Right ventricle myocardium superior (tissue), 1 donor: ENCODE results near the gene C1orf174. TPM values are rescaled to one million over a fixed set of nuclear protein-coding genes. Genes with fewer than 3 reads are reported as not detected.
"Not testable (repeated sequence)": the region's sequence is repeated elsewhere in the genome, so short reads cannot be mapped to it uniquely, and the experiment has no call there.

Experiments
- ATAC-seq: fragments of 200-7000 bp; cut with Tn5 transposase; one replicate; pipeline ENCODE4 v1.9.1; 2020; ENCODE audit warnings: mild to moderate bottlenecking; ENCODE audit not compliant: poor library complexity
- DNase-seq: peaks from one replicate; pipeline ENCODE4 v3.0.0-alpha.2; 2020
- intact Hi-C: fragments of 100-400 bp; cut with DNase I; formaldehyde crosslinking; loops from one replicate; pipeline ENCODE4 v1.11.2; 2022
- total RNA-seq: library from RNA; stranded (reverse); fragmentation: NEBNext Ultra II Directional; extraction: Animal tissue kit (Norgen Biotek cat#: 25700); gene quantifications from one replicate; pipeline ENCODE4 v1.2.1, GENCODE V29; 2021
- donor health status: DM: no; HTN: yes; CAD: no; lungs with severe emphysema.

C1orf174 gene
- total RNA-seq, 1 donor from 2014 or later = 12.6 TPM

GRCh38 chr1:3929126-3929525, 29.1 kb upstream of the C1orf174 start:
- no peak for DNase-seq
- ATAC-seq = no peak
- intact Hi-C loops = no loop called here

GRCh38 chr1:3928586-3928985, 28.5 kb upstream of the C1orf174 start:
- intact Hi-C loops = no loop called here
- DNase-seq (no peak), ATAC-seq (no peak)

- DNase-seq (no peak), ATAC-seq (no peak)
- intact Hi-C loops = no loop called here
Measured at GRCh38 chr1:3926956-3927355, 26.9 kb upstream of the C1orf174 start.

GRCh38 chr1:3925762-3926161, 25.7 kb upstream of the C1orf174 start:
- intact Hi-C loops = no loop called here
- no peak for ATAC-seq
- DNase-seq = no peak

- ATAC-seq = no peak
Measured at GRCh38 chr1:3925256-3925655, 25.2 kb upstream of the C1orf174 start.

GRCh38 chr1:3924825-3925220, 24.8 kb upstream of the C1orf174 start:
- intact Hi-C loops = no loop called here
- ATAC-seq (no peak), DNase-seq (peak; percentile 25)

More at GRCh38 chr1:3925256-3925655, 25.2 kb upstream of the C1orf174 start:
- DNase-seq = no peak
- intact Hi-C loops = no loop called here

GRCh38 chr1:3924186-3924824, 24.2 kb upstream of the C1orf174 start:
- DNase-seq = peak; percentile 25
- intact Hi-C loops = no loop called here
- ATAC-seq = no peak

GRCh38 chr1:3923378-3924185, 23.5 kb upstream of the C1orf174 start:
- intact Hi-C loops = no loop called here
- no peak for ATAC-seq
- DNase-seq = peak; percentile 21

- no peak for ATAC-seq
- intact Hi-C loops = no loop called here
- DNase-seq = peak; percentile 20
Measured at GRCh38 chr1:3922851-3923250, 22.8 kb upstream of the C1orf174 start.

- intact Hi-C loops = no loop called here
- ATAC-seq (no peak), DNase-seq (no peak)
Measured at GRCh38 chr1:3922201-3922725, 22.2 kb upstream of the C1orf174 start.

GRCh38 chr1:3921765-3922164, 21.7 kb upstream of the C1orf174 start:
- intact Hi-C loops = no loop called here
- ATAC-seq (no peak), DNase-seq (peak; percentile 0)

GRCh38 chr1:3919706-3920105, 19.6 kb upstream of the C1orf174 start:
- DNase-seq (peak; percentile 4), ATAC-seq (no peak)
- intact Hi-C loops = loop anchor here (10.0 kb wide), 2 partner anchors 905 to 1825 kb away; no protein-coding TSS in a partner anchor

- peak; percentile 19 for DNase-seq
- no peak for ATAC-seq
Measured at GRCh38 chr1:3918966-3919611, 19.0 kb upstream of the C1orf174 start.

GRCh38 chr1:3918359-3918758, 18.3 kb upstream of the C1orf174 start:
- ATAC-seq, DNase-seq: not testable (repeated sequence)
- intact Hi-C loops = loop anchor here (10.0 kb wide), 2 partner anchors 906 to 1826 kb away; no protein-coding TSS in a partner anchor

More at GRCh38 chr1:3918966-3919611, 19.0 kb upstream of the C1orf174 start:
- intact Hi-C loops = loop anchor here (10.0 kb wide), 2 partner anchors 906 to 1826 kb away; no protein-coding TSS in a partner anchor

- ATAC-seq = no peak
- intact Hi-C loops = loop anchor here (10.0 kb wide), 2 partner anchors 907 to 1827 kb away; no protein-coding TSS in a partner anchor
- peak; percentile 13 for DNase-seq
Measured at GRCh38 chr1:3917761-3918160, 17.7 kb upstream of the C1orf174 start.

GRCh38 chr1:3915551-3916121, 15.6 kb upstream of the C1orf174 start:
- no peak for DNase-seq
- intact Hi-C loops = loop anchor here (10.0 kb wide), 2 partner anchors 909 to 1829 kb away; no protein-coding TSS in a partner anchor

GRCh38 chr1:3914911-3915310, 14.8 kb upstream of the C1orf174 start:
- DNase-seq (no peak), ATAC-seq (no peak)
- intact Hi-C loops = loop anchor here (10.0 kb wide), 2 partner anchors 910 to 1830 kb away; no protein-coding TSS in a partner anchor

More at GRCh38 chr1:3915551-3916121, 15.6 kb upstream of the C1orf174 start:
- ATAC-seq = no peak

- no peak for DNase-seq
Measured at GRCh38 chr1:3914331-3914851, 14.3 kb upstream of the C1orf174 start.

More at GRCh38 chr1:3914331-3914851, 14.3 kb upstream of the C1orf174 start:
- ATAC-seq = no peak
- intact Hi-C loops = loop anchor here (10.0 kb wide), 2 partner anchors 910 to 1830 kb away; no protein-coding TSS in a partner anchor
